ENCODE measurements around the gene NR1H2. TPM values are rescaled to one million over a fixed set of nuclear protein-coding genes. Genes with fewer than 3 reads are reported as not detected.

Gene NR1H2
- total and polyA plus RNA-seq, 2 experiments from 2014 or later = 32.9 to 70.2 TPM

GRCh38 chr19:50362656-50363424, 13.4 kb upstream of the NR1H2 start:
- ATAC-seq (no peak), DNase-seq (ENCODE audit: low spot score) (no peak)
- no peaks in the 10 kb centered on the region for H3K4me1 ChIP-seq (ENCODE audit: insufficient read depth)
- Mint-ChIP-seq H3K27ac (no peak overlapping the region), H3K36me3 (ENCODE audit: low read depth) (peaks cover 30% of the 10 kb centered on the region), H3K4me3 (no peak overlapping the region), H3K4me1 (no peaks in the 10 kb centered on the region), H3K9me3 (peaks cover 85% of the 10 kb centered on the region), H3K27me3 (ENCODE audit: insufficient read depth, low read depth, poor library complexity) (peaks cover 4% of the 10 kb centered on the region)
- H3K27ac ChIP-seq (ENCODE audit: low read depth) = no peak overlapping the region
- H2AFZ ChIP-seq = no peak overlapping the region
- H3F3A ChIP-seq (replicated peaks; ENCODE audit: low read depth) = no peaks in the 10 kb centered on the region
- TF ChIP-seq ZNF462 (CRISPR knock-in tag; IDR thresholded peaks at IDR 0.05) (no peak), CTCF (conservative IDR thresholded peaks at IDR 0.05; ENCODE audit: low read depth in 2 of 2) (no peak), CREB1 (CRISPR knock-in tag; IDR thresholded peaks at IDR 0.05; ENCODE audit: low read depth) (no peak), NANOG (IDR thresholded peaks at IDR 0.05; ENCODE audit: borderline replicate concordance) (no peak), REST (IDR thresholded peaks at IDR 0.05; ENCODE audit: unreplicated experiment) (no peak), ZNF331 (CRISPR knock-in tag; IDR thresholded peaks at IDR 0.05; ENCODE audit: low read depth) (no peak), JUNB (IDR thresholded peaks at IDR 0.05; ENCODE audit: unreplicated experiment) (no peak), EZH2 (IDR thresholded peaks at IDR 0.05; ENCODE audit: low read depth, unreplicated experiment) (no peak), EZH2phosphoT487 (IDR thresholded peaks at IDR 0.05; ENCODE audit: unreplicated experiment) (no peak), ETS1 (IDR thresholded peaks at IDR 0.05) (no peak), STAT1 (IDR thresholded peaks at IDR 0.05; ENCODE audit: unreplicated experiment) (no peak), POLR2AphosphoS5 (IDR thresholded peaks at IDR 0.05; ENCODE audit: low read depth) (no peak), ZNF114 (CRISPR knock-in tag; IDR thresholded peaks at IDR 0.05) (no peak)
- no peak overlapping the region for H3K4me3 ChIP-seq
- no peak overlapping the region for H3K4me2 ChIP-seq
- no peaks in the 10 kb centered on the region for H3K27me3 ChIP-seq (ENCODE audit: insufficient read depth)
- H4K20me1 ChIP-seq (replicated peaks; ENCODE audit: insufficient read depth) = no peaks in the 10 kb centered on the region
- H3K36me3 ChIP-seq (ENCODE audit: insufficient read depth) = no peaks in the 10 kb centered on the region
- H3K79me2 ChIP-seq (replicated peaks; ENCODE audit: insufficient read depth) = no peaks in the 10 kb centered on the region
- 0 out of 2 replicates have a peak, but pooled peaks cover 3% of the 10 kb centered on the region for H3K9me2 ChIP-seq (ENCODE audit: insufficient read depth)

Measured in GM23338 (cell line).